A549 treated with dexamethasone at 1 μM for 4 hours (cell line): Measurements from ENCODE around the gene TCF4. TPM values are rescaled to one million over a fixed set of nuclear protein-coding genes. Genes with fewer than 3 reads are reported as not detected.

Experiments
- total RNA-seq: library from RNA; stranded (reverse); fragments of 200-300 nt; extraction: Qiagen RNA extraction; gene quantifications from 5 replicates; pipeline ENCODE4 v1.2.3, GENCODE V29; 2022

TCF4 gene
- 1.3 to 2.5 TPM (median 2.1 TPM) in 5 replicates for total RNA-seq

GRCh38 chr18:55588111-55588869 lies at the start of gene TCF4:
TSS of gene TCF4 (minus strand) at chr18:55588192. CDS start at chr18:55587116, 1,076 bp downstream.

